Astrocyte of the spinal cord (primary cell): Measurements from ENCODE around the gene PRSS27.

ENCODE experiments used
- DNase-seq: peaks from one replicate; pipeline ENCODE4 v3.0.0; 2011; ENCODE audit warnings: low read depth, low spot score
- H3K4me3 ChIP-seq: 2 replicates; pipeline ENCODE4 v1.5.1; 2011; ENCODE audit warnings: low read depth, mild to moderate bottlenecking, low read length, moderate library complexity
- CTCF ChIP-seq: IDR thresholded peaks from 2 replicates; pipeline ENCODE4 v1.5.1; 2012; ENCODE audit warnings: low read depth, mild to moderate bottlenecking, low read length, inconsistent platforms
- in situ Hi-C: cut with HindIII; loops from 2 replicates; pipeline ENCODE4 v1.10.0; 2017; ENCODE audit warnings: low sequenced_read_pairs

PRSS27 gene

GRCh38 chr16:2701713-2702437 is 18.1 kb downstream of the PRSS27 start:
- DNase-seq = no peak
- in situ Hi-C loops = no loop called here
- no peak overlapping the region for H3K4me3 ChIP-seq
- TF ChIP-seq CTCF = no peak

- no peak overlapping the region for H3K4me3 ChIP-seq
- in situ Hi-C loops = no loop called here
- TF ChIP-seq CTCF = no peak
- no peak for DNase-seq
These were observed 18.8 kb downstream of the PRSS27 start for GRCh38 chr16:2701272-2701671.

GRCh38 chr16:2700786-2701185 is 19.2 kb downstream of the PRSS27 start:
- no peak for DNase-seq
- no peak for TF ChIP-seq CTCF
- in situ Hi-C loops = no loop called here
- H3K4me3 ChIP-seq = no peak overlapping the region

- no peak for TF ChIP-seq CTCF
- in situ Hi-C loops = no loop called here
- no peak for DNase-seq
- no peak overlapping the region for H3K4me3 ChIP-seq
These were observed 20.0 kb downstream of the PRSS27 start for GRCh38 chr16:2699791-2700600.

- no peak for TF ChIP-seq CTCF
- no peak overlapping the region for H3K4me3 ChIP-seq
- no peak for DNase-seq
- in situ Hi-C loops = no loop called here
These were observed 20.9 kb downstream of the PRSS27 start for GRCh38 chr16:2698965-2699750.

- DNase-seq = no peak
- H3K4me3 ChIP-seq = no peak overlapping the region
- TF ChIP-seq CTCF = no peak
- in situ Hi-C loops = no loop called here
These were observed 21.7 kb downstream of the PRSS27 start for GRCh38 chr16:2698103-2698870.
